Epithelial cell of esophagus (primary cell): ENCODE measurements around the gene DNA2.
A peak's percentile ranks its signal among the peaks of the same experiment; 100 is the strongest.
"Not testable (repeated sequence)": the region's sequence is repeated elsewhere in the genome, so short reads cannot be mapped to it uniquely, and the experiment has no call there.

ENCODE experiments used
- DNase-seq: peaks from one replicate; pipeline ENCODE4 v3.0.0; 2010; ENCODE audit warnings: low read depth
- H3K4me3 ChIP-seq: 2 replicates; pipeline ENCODE4 v1.5.1; 2011; ENCODE audit warnings: mild to moderate bottlenecking, low read length, control low read depth
- TF ChIP-seq, protein P1 (sequence below): IDR thresholded peaks from 2 replicates; pipeline ENCODE4 v1.5.1; 2011; ENCODE audit warnings: low read depth, mild to moderate bottlenecking, low read length, control low read depth, inconsistent platforms; ENCODE audit not compliant: insufficient read depth; ENCODE audit errors: missing control alignments

Gene DNA2

DNA sequence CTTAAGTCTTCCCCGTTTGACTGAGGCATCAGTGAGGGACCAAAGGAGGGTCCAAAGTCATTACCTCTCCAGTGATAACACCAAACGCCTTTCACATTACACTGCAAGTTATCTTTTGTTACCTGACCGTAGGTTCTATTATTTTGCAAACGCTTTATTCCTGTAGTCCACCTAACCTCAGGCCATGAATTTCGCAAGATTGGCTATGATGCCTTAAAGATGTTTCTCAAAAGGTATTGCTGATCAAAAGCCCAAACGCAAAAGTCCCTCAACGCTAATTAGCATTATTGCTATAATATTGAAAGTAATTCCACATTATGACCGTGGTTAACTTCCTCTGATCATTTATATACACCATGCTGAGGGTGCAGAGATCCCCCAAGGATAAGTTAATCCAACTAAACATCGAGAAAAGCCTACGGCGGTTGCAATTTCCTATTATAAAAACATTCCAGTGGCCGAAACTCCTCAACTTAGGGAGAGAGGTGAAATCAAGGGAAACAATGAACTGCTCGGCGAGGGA lies 649 bp downstream of the DNA2 start:
- peak; percentile 11 for DNase-seq
- peak overlapping the region; percentile 71 for H3K4me3 ChIP-seq
- TF ChIP-seq, protein P1, sequence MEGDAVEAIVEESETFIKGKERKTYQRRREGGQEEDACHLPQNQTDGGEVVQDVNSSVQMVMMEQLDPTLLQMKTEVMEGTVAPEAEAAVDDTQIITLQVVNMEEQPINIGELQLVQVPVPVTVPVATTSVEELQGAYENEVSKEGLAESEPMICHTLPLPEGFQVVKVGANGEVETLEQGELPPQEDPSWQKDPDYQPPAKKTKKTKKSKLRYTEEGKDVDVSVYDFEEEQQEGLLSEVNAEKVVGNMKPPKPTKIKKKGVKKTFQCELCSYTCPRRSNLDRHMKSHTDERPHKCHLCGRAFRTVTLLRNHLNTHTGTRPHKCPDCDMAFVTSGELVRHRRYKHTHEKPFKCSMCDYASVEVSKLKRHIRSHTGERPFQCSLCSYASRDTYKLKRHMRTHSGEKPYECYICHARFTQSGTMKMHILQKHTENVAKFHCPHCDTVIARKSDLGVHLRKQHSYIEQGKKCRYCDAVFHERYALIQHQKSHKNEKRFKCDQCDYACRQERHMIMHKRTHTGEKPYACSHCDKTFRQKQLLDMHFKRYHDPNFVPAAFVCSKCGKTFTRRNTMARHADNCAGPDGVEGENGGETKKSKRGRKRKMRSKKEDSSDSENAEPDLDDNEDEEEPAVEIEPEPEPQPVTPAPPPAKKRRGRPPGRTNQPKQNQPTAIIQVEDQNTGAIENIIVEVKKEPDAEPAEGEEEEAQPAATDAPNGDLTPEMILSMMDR, result no peak

DNA sequence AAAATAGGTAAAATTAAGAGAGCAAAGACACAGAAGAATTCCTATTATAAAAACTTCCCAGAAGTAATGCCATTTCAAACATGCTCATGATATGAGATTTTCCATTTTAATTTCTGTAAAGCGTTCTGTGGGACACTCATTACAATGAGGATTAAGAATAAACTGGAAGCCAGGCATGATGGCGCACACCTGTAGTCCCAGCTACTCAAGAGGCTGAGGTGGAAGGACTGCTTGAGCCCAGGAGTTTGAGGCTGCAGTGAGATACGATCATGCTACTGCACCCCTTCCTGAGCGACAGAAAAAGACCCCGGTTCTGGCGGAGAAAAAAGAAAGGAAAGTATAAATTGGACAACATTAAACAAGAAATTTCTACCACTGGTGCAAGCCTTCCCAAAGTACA lies 1.5 kb downstream of the DNA2 start:
- no peak for DNase-seq
- TF ChIP-seq, protein P1, result no peak
- H3K4me3 ChIP-seq, result peak overlapping the region; percentile 71

DNA sequence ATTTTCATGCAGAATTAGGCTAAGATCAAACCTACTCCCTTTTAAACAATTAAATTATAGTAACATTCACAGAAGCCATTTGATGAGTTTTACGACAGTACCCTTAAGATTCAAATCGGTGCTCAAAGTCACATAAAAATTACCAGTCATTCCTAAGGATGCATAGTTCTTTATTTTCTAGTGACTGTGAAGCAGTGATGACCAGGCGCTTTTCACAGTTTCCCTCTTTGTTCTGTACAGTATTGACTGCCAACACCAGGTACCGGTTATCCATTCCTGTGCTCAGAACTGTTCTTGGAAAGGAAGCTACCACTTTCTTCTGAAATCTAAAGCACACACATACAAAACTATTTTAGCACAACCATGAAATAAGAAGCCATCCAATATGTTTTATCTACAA lies 1.9 kb downstream of the DNA2 start:
- no peak for DNase-seq
- TF ChIP-seq, protein P1, result no peak
- no peak overlapping the region for H3K4me3 ChIP-seq

DNA sequence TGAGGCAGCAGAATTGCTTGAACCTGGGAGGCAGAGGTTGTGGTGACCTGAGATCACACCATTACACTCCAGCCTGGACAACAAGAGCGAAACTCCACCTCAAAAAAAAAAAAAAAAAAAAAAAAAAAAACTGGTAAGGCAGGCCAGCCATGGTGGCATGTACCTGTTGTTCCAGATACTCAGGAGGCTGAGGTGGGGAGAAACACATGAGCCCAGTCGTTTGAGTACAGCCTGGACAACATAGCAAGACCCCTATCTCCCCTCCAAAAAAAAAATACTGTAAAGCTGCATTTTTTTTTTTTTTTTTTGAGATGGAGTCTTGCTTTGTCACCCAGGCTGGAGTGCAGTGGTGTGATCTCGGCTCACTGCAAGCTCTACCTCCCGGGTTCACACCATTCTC lies 7.0 kb downstream of the DNA2 start:
- DNase-seq, H3K4me3 ChIP-seq: not testable (repeated sequence)

DNA sequence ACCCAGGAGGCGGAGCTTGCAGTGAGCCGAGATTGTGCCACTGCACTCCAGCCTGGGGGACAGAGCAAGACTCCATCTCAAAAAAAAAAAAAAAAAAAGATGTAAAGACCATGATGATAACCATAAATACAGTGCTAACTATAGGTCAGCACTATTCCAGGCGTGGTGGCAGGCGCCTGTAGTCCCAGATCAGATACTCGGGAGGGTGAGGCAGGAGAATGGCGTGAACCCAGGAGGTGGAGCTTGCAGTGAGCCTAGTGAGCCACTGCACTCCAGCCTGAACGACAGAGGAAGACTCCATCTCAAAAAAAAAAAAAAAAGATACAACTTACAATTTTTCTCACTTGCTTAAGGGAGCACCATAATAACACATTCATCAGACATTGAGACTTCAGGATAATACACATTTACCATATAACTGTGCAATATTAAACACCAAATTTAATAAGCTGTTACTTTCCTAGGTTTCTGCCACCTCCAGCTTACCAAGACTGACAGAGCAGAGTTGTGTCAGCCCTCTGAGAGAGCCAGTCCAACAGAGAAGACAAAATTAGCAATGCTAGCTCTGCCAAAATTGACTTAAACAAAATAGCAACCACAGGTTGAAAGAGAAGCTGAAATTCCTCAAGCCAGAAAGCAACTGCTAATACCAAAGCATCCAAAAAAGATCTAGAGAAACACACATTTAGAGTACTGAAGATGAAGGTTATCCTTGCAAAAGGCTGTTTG lies 8.2 kb downstream of the DNA2 start:
- TF ChIP-seq, protein P1, result no peak
- H3K4me3 ChIP-seq, result no peak overlapping the region
- no peak for DNase-seq

DNA sequence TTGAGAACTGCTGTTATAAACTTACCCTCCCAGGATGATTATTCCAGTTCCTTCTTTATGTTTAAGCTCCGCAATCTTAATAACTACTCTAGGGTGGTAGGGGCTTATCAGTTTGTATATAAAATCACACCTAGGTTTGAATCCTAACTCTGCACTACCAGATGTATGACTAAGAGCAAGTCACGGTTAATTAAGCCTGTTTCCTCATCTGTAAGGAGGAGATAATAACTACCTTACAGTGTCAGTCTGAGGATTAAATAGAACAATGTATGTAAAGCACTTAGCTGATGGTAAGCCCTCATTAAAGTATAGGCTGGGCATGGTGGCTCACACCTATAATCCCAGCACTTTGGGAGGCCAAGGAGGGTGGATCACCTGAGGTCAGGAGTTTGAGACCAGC lies 9.2 kb downstream of the DNA2 start:
- DNase-seq, result peak; percentile 20
- TF ChIP-seq, protein P1, result no peak

DNA sequence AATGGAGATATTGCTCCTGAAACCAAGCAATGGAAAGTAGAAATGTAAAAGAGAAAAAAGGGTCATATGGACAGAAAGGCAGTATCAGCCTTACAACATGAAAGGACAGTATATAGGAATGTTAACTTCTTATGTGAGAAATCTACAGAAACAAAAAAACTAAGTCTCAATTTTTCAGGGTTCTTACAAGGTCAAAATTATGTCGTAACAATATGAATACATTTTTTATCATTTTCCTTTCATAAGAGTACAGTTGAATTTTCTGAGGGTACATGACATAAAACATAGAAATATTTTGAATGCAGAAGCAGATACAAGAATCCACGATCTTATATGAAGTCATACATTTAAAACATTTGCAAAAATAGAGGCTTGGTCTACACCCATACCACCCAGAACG lies 10.7 kb downstream of the DNA2 start:
- no peak for DNase-seq
- H3K4me3 ChIP-seq, result no peak overlapping the region
- TF ChIP-seq, protein P1, result no peak

More for the DNA sequence above, 9.2 kb downstream of the DNA2 start:
- H3K4me3 ChIP-seq, result no peak overlapping the region

DNA sequence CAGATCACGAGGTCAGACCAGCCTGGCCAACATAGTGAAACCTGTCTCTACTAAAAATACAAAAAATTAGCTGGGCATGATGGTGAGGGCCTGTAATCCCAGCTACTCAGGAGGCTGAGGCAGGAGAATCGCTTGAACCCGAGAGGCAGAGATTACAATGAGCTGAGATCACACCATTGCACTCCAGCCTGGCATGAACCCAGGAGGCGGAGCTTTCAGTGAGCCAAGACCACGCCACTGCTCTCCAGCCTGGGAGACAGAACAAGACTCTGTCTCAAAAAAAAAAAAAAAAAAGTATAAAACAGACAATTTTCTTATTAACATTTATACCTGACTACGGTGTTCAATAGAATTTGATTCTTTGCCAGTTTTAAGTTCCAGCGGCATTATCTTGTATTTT lies 22.1 kb downstream of the DNA2 start:
- not testable (repeated sequence) for H3K4me3 ChIP-seq

More for the DNA sequence above, 22.1 kb downstream of the DNA2 start:
- peak; percentile 50 for DNase-seq
